HCEC 1CT (cell line): Measurements from ENCODE around the gene ARHGAP25.

Source experiments
- DNase-seq: peaks from one replicate; pipeline ENCODE4 v3.0.0-alpha.2; 2017

ARHGAP25 gene

GRCh38 chr2:68743531-68743930, 8.9 kb downstream of the ARHGAP25 start:
- DNase-seq, result no peak

- DNase-seq, result no peak
Measured at GRCh38 chr2:68744366-68744912, 9.8 kb downstream of the ARHGAP25 start.

GRCh38 chr2:68745006-68745405, 10.4 kb downstream of the ARHGAP25 start:
- DNase-seq, result no peak

GRCh38 chr2:68746408-68746807, 11.8 kb downstream of the ARHGAP25 start:
- no peak for DNase-seq

GRCh38 chr2:68747413-68747812, 12.8 kb downstream of the ARHGAP25 start:
- DNase-seq, result no peak

GRCh38 chr2:68747900-68748299, 13.3 kb downstream of the ARHGAP25 start:
- DNase-seq, result no peak

- no peak for DNase-seq
Measured at GRCh38 chr2:68748568-68748967, 14.0 kb downstream of the ARHGAP25 start.

GRCh38 chr2:68749345-68749744, 14.7 kb downstream of the ARHGAP25 start:
- DNase-seq, result no peak

GRCh38 chr2:68750592-68751396, 16.2 kb downstream of the ARHGAP25 start:
- no peak for DNase-seq

- DNase-seq, result peak; percentile 74
Measured at GRCh38 chr2:68751397-68752339, 17.1 kb downstream of the ARHGAP25 start.

- no peak for DNase-seq
Measured at GRCh38 chr2:68753318-68753717, 18.7 kb downstream of the ARHGAP25 start.

GRCh38 chr2:68755071-68755470, 20.5 kb downstream of the ARHGAP25 start:
- no peak for DNase-seq

- no peak for DNase-seq
Measured at GRCh38 chr2:68756178-68756577, 21.6 kb downstream of the ARHGAP25 start.

GRCh38 chr2:68757081-68757480, 22.5 kb downstream of the ARHGAP25 start:
- DNase-seq, result no peak

GRCh38 chr2:68762100-68762499, 27.5 kb downstream of the ARHGAP25 start:
- DNase-seq, result no peak

- DNase-seq, result no peak
Measured at GRCh38 chr2:68762665-68763064, 28.1 kb downstream of the ARHGAP25 start.

GRCh38 chr2:68764041-68764805, 29.6 kb downstream of the ARHGAP25 start:
- no peak for DNase-seq

GRCh38 chr2:68764806-68765311, 30.2 kb downstream of the ARHGAP25 start:
- no peak for DNase-seq

GRCh38 chr2:68765739-68766375, 31.2 kb downstream of the ARHGAP25 start:
- DNase-seq, result peak; percentile 64

- peak; percentile 17 for DNase-seq
Measured at GRCh38 chr2:68766376-68766845, 31.8 kb downstream of the ARHGAP25 start.

GRCh38 chr2:68767031-68767961, 32.7 kb downstream of the ARHGAP25 start:
- DNase-seq, result no peak
